GM12878 (cell line): ENCODE results near the gene RAPSN. TPM values are rescaled to one million over a fixed set of nuclear protein-coding genes. Genes with fewer than 3 reads are reported as not detected.
A peak's percentile ranks its signal among the peaks of the same experiment; 100 is the strongest.

ENCODE experiments used
- BHLHE40 ChIP-seq, 2 experiments: fragments of 450-650 bp in 1 of 2; IDR thresholded peaks; 2 replicates each; pipeline ENCODE4 v1.6.1; 2011 to 2017; ENCODE audit warnings: low read depth in 2 of 2, borderline replicate concordance in 1 of 2, improper control_type of control experiment in 1 of 2, low read length in 1 of 2, mild to moderate bottlenecking in 1 of 2
- CBX5 ChIP-seq: sonication (generic); IDR thresholded peaks from 2 replicates; pipeline ENCODE4 v1.6.1; 2016; ENCODE audit warnings: low read depth, moderate library complexity, mild to moderate bottlenecking, inconsistent platforms
- FOXK2 ChIP-seq: fragments of 450-650 bp; IDR thresholded peaks from 2 replicates; pipeline ENCODE4 v1.6.1; 2017; ENCODE audit warnings: mild to moderate bottlenecking, moderate library complexity
- HSF1 ChIP-seq: fragments of 150-350 bp; IDR thresholded peaks from 2 replicates; pipeline ENCODE4 v1.6.1; 2014; ENCODE audit warnings: mild to moderate bottlenecking, low read depth, low read length
- IKZF2 ChIP-seq, 2 experiments: fragments of 450-650 bp; IDR thresholded peaks; 2 replicates each; pipeline ENCODE4 v1.6.1; 2017; ENCODE audit warnings: mild to moderate bottlenecking in 2 of 2, moderate library complexity in 2 of 2
- LARP7 ChIP-seq: fragments of 450-650 bp; IDR thresholded peaks from 2 replicates; pipeline ENCODE4 v1.6.1; 2017; ENCODE audit warnings: mild to moderate bottlenecking
- NBN ChIP-seq: fragments of 450-650 bp; IDR thresholded peaks from 2 replicates; pipeline ENCODE4 v1.6.1; 2016
- NFIC ChIP-seq: IDR thresholded peaks from 2 replicates; pipeline ENCODE4 v1.6.1; 2012; ENCODE audit warnings: low read depth, mild to moderate bottlenecking, inconsistent platforms, low read length, moderate library complexity
- POLR2AphosphoS5 ChIP-seq: IDR thresholded peaks from 2 replicates; pipeline ENCODE4 v1.6.1; 2011; ENCODE audit warnings: mild to moderate bottlenecking, low read length, inconsistent platforms
- RBBP5 ChIP-seq: fragments of 200-600 bp; sonication (generic); conservative IDR thresholded peaks from 2 replicates; pipeline ENCODE4 v1.6.1; 2016
- REST ChIP-seq: IDR thresholded peaks from 2 replicates; pipeline ENCODE4 v1.6.1; 2012; ENCODE audit warnings: mild to moderate bottlenecking, low read depth, low read length
- SMAD1 ChIP-seq: fragments of 450-650 bp; IDR thresholded peaks from 2 replicates; pipeline ENCODE4 v1.6.1; 2018; ENCODE audit warnings: mild to moderate bottlenecking, low read depth; ENCODE audit not compliant: partially characterized antibody
- SP1 ChIP-seq: IDR thresholded peaks from one replicate; pipeline ENCODE4 v1.6.1; 2011; ENCODE audit warnings: low read depth, low read length
- SREBF1 ChIP-seq: IDR thresholded peaks from 2 replicates; pipeline ENCODE4 v1.6.1; 2012; ENCODE audit warnings: mild to moderate bottlenecking, low read length
- STAT1 ChIP-seq: fragments of 450-650 bp; conservative IDR thresholded peaks from 2 replicates; pipeline ENCODE4 v1.6.1; 2014; ENCODE audit warnings: antibody characterized with exemption, mild to moderate bottlenecking
- TBL1XR1 ChIP-seq: IDR thresholded peaks from 2 replicates; pipeline ENCODE4 v1.6.1; 2012; ENCODE audit warnings: low read depth, low read length, improper control_type of control experiment
- USF1 ChIP-seq: IDR thresholded peaks from 2 replicates; pipeline ENCODE4 v1.6.1; 2011; ENCODE audit warnings: borderline replicate concordance, low read depth, mild to moderate bottlenecking, moderate library complexity, mixed read lengths, low read length; ENCODE audit not compliant: insufficient read depth; ENCODE audit errors: extremely low read length
- YY1 ChIP-seq: IDR thresholded peaks from 2 replicates; pipeline ENCODE4 v1.6.1; 2011; ENCODE audit warnings: low read depth, mild to moderate bottlenecking, low read length
- ZBED1 ChIP-seq: IDR thresholded peaks from 2 replicates; pipeline ENCODE4 v1.6.1; 2016; ENCODE audit warnings: borderline replicate concordance
- ZBTB40 ChIP-seq: fragments of 450-650 bp; IDR thresholded peaks from 2 replicates; pipeline ENCODE4 v1.6.1; 2016; ENCODE audit warnings: mild to moderate bottlenecking, moderate library complexity, borderline replicate concordance
- ZNF24 ChIP-seq: fragments of 450-650 bp; IDR thresholded peaks from 2 replicates; pipeline ENCODE4 v1.6.1; 2017; ENCODE audit warnings: antibody characterized with exemption, mild to moderate bottlenecking
- polyA plus RNA-seq, 11 experiments: library from polyadenylated mRNA; depleted of rRNA in 4 of 11; unstranded in 6 of 11; stranded (reverse) in 5 of 11; fragments of >200 nt; fragmentation: Nextera tagmentation in 4 of 11; fragmentation: Illumina TruSeq in 1 of 11; extraction: Ambion mirVana in 4 of 11; extraction: Trizol in 1 of 11; gene quantifications; 1 replicate in 1 of 11; 2 replicates in 10 of 11; pipeline versions ENCODE4 v1.2.1 to v1.2.3, GENCODE V29; 2011 to 2016; ENCODE audit warnings: inconsistent platforms in 2 of 11, missing spikeins in 2 of 11, low read depth in 1 of 11
- total RNA-seq, 4 experiments: library from RNA; depleted of rRNA in 3 of 4; stranded (reverse); fragments of >200 nt in 3 of 4; fragmentation: Illumina TruSeq in 1 of 4; extraction: Trizol in 1 of 4; gene quantifications; 2 replicates each; pipeline versions ENCODE4 v1.2.1 to v1.2.3, GENCODE V29; 2013 to 2021

RAPSN gene
- total and polyA plus RNA-seq, 10 of the 15 experiments (the other 5 are each of a cell fraction or from before 2014, with no cell fraction given), result 0.08 to 0.23 (median 0.14) TPM; not detected in 6

GRCh38 chr11:47394322-47395222 lies 54.4 kb downstream of the RAPSN start (continued):
- TF ChIP-seq USF1 (no peak), NBN (0 out of 2 replicates have a peak, but pooled peaks have one; percentile 62), RBBP5 (no peak), ZNF24 (no peak), SP1 (peak; percentile 56), BHLHE40 (IDR thresholded peaks at IDR 0.05; ENCODE audit: borderline replicate concordance in 1 of 2, low read depth in 2 of 2, low read length in 1 of 2) (peak; percentile 41 to 72; a peak in 2 of 4 replicates), ZBED1 (no peak), SREBF1 (no peak), POLR2AphosphoS5 (peak; percentile 72), HSF1 (no peak), ZBTB40 (peak; percentile 76), STAT1 (no peak; the same call in 1 of the 2 replicates), CBX5 (0 out of 2 replicates have a peak, but pooled peaks have one; percentile 49), SMAD1 (no peak), LARP7 (no peak), YY1 (peak; percentile 74), TBL1XR1 (peak; percentile 57; the same call in 1 of the 2 replicates), REST (no peak), NFIC (no peak), FOXK2 (peak; percentile 16; the same call in 1 of the 2 replicates), IKZF2 (IDR thresholded peaks at IDR 0.05) (peak; percentile 21 to 30; a peak in 1 of 4 replicates)
